Gastrocnemius medialis (tissue), 4 donors: Measurements from ENCODE around the gene HDAC4.

Experiments
- POLR2A ChIP-seq, 2 donors: fragments of 450-650 bp; IDR thresholded peaks; one replicate each; pipeline ENCODE4 v1.6.1; 2017; ENCODE audit warnings: antibody characterized with exemption in 2 of 2, mild to moderate bottlenecking in 2 of 2, moderate library complexity in 2 of 2
- TF ChIP-seq, protein P1 (sequence below), 5 experiments: fragments of 450-650 bp in 3 of 5; fragments of 200-600 bp in 2 of 5; sonication (generic) in 2 of 5; IDR thresholded peaks in 4 of 5; conservative IDR thresholded peaks in 1 of 5; 1 replicate in 4 of 5; 2 replicates in 1 of 5; pipeline ENCODE4 v1.5.1; 2016 to 2019; ENCODE audit warnings: antibody characterized with exemption in 5 of 5, mild to moderate bottlenecking in 3 of 5, moderate library complexity in 3 of 5

DNA sequence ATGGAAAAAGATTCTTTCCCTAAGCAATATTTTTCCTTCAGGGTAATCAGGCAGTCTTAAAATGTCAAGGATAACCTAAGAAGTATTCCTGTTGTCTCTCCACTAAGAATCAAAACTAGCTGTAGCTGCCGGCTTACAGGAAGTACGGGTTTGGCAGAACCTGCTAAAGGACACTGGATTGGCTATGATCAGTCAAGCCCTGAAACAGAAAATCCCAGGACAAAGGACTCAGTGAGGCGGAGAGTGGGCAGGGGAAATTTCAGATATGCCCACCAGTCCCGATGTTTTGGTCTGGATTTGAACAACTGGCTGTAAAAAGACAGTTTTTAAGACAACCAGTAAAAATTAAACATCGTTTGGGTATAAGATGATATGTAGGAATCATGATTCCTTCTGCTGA lies 155.7 kb downstream of the HDAC4 start:
- TF ChIP-seq, protein P1, sequence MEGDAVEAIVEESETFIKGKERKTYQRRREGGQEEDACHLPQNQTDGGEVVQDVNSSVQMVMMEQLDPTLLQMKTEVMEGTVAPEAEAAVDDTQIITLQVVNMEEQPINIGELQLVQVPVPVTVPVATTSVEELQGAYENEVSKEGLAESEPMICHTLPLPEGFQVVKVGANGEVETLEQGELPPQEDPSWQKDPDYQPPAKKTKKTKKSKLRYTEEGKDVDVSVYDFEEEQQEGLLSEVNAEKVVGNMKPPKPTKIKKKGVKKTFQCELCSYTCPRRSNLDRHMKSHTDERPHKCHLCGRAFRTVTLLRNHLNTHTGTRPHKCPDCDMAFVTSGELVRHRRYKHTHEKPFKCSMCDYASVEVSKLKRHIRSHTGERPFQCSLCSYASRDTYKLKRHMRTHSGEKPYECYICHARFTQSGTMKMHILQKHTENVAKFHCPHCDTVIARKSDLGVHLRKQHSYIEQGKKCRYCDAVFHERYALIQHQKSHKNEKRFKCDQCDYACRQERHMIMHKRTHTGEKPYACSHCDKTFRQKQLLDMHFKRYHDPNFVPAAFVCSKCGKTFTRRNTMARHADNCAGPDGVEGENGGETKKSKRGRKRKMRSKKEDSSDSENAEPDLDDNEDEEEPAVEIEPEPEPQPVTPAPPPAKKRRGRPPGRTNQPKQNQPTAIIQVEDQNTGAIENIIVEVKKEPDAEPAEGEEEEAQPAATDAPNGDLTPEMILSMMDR (IDR thresholded peaks at IDR 0.05 in 4 of 5, conservative IDR thresholded peaks at IDR 0.05 in 1 of 5) = no peak
- no peak for TF ChIP-seq POLR2A (IDR thresholded peaks at IDR 0.05)
